Stimulated activated CD4-positive, alpha-beta T cell treated with anti-CD3 and anti-CD28 coated beads, Interleukin-15, amount 100 ng/mL, for 1 hour (primary cell): ENCODE data around the gene LSP1.

Experiments used
- DNase-seq, 2 donors: peaks; one replicate each; pipeline ENCODE4 v3.0.0-alpha.2; 2020; ENCODE audit warnings: low read depth in 1 of 2, low spot score in 1 of 2

The LSP1 gene

DNA sequence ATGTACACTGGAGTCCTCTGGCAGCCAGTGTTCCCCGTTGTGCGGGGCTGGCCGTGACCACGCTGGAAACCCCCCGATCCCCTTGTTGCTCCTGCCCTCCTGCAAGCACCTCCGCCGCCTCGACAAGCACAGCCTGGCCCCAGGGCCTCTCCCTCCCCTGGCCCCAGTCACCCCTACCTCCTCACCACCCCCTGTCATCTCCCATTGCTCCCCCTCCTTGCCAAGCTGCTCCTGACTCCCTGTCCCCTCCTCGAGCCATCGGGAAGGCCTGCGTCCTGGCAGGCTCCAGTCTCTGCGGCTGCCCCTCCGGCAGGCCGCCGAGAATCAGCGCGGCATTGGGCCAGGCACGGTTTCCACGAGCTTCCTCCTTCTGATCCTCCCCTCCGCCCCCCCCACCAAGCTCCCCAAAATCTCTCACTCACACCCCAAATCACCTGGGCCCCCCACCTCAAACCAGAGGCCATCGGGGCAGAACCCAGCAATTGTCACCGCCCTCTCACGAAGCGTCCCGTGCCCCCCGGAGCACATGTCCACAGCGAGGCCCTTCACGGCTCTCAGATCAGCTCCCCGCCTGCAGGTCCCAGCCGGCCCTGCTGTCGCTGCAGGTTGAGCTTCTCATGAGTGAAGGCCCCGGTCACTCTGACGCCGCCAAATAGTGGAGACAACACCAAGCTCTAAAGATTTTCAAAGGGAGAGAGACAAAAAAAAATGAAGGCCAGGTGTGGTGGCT is 5.7 kb upstream of the LSP1 start:
- DNase-seq = no peak

DNA sequence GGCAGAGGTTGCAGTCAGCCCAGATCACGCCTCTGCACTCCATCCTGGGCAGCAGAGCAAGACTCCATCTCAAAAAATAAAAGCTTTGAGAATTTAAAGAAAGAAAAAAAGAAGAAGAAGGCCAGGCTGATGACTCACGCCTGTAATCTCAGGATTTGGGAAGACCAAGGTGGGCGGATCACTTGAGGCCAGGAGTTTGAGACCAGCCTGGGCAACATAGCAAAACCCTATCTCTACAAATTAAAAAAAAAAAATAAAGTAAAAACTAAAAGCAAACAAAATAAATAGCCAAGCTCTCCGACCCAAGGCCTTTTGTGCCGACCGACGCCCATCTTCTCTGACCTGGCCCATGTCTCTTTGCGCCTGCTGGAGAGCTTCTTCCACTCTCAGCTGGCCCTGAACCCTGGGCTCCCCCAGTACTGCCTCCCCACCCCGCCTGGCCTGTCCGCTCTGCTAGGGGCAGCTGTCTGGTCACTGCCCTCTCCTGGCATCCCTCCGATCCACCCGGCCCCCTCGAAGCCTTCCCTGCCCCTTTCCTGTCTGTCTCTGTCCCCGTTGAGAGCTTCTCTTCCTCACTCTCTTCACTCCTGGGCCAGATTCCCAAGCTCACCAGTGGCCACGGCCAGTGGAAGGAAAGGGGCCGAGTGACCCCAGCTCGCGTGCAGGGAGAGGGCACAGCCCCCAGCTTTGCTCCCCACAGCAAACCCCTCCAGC is 4.8 kb upstream of the LSP1 start:
- no peak for DNase-seq

DNA sequence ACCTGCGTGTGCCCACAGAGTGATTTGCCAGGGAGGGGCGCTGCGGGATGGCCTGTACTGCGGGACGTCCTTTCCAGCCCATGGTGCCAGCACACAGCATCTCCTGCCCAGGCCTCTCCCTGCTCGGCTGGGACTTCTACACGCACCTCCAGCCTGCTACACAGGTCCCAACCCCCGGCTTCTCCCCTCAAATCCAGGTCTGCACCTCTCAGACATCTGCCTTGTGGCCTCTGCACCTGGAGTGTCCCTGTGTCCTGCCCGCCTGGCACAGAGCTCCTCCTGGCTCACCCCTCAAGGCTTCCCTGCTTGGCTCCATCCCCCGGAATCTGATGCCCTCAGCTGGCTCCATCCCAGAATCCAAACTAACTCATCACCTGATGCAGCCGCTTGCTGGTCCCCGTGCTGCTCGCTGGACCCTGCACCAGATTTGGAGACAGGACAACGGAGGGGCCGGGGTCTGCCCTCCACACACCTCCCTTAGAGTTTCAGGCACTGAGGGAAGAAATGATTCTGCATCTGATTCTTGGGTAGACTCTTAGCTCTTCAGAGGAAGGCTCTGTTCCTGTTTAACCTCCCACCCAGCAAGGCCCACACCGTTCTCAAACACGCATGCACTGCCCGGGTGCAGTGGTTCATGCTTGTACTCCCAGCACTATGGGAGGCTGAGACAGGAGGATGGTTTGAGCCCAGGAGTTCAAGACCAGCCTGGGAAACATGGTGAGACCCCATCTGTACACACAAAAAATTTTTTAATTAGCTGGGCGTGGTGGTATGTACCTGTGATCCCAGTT is 4.0 kb upstream of the LSP1 start:
- no peak for DNase-seq

- no peak for DNase-seq
These were observed 1.3 kb upstream of the LSP1 start for GRCh38 chr11:1851468-1852180.

GRCh38 chr11:1852271-1852876 is 510 bp upstream of the LSP1 start:
- DNase-seq = no peak

- DNase-seq = no peak
These were observed 670 bp downstream of the LSP1 start for GRCh38 chr11:1853376-1854131.

GRCh38 chr11:1854132-1854948 is 1.5 kb downstream of the LSP1 start:
- DNase-seq = no peak

DNA sequence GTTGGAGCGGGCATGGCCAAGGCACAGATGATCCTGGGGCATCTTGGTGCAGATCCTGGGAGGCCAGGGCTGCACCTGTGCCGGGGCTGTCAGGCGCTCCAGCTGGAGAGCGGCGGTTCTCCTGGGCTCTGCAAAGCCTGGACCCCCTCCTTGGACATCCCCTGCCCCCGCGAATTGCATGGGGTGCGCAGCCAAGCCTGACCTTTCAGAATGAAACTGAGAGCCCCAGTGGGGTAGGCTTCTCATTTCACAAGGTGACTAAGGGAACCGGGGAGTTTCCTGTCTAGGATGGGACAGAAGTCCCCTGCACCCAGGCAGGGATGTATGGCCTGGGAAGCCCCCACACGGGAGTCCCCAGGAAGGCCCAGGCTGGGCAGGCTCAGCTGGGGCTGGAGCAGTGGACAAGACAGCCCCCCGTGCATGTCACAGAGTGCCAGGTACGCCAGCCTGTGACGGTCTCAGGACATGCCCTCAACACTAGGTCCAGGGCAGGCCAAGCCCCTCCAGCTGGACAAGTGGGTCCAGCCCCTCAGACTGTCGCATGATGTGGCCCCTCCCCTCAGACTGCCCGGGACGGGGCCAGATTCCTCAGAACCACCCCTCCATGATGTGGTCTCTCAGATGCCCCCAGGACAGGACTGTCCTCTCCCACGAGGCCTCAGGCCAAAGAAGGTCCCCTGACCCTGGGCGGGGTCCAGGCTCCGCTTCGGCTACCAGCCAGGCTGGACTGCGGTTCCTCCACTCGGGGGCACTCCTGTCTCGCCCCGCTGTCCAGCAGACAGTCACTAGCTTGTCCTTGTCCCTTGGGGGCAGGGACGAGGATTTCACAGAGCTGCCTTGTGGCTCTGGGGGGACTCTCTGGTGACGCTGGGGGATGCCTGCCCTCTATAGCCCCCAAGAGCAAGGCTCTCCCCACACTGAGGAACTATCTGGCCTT is 2.3 kb downstream of the LSP1 start:
- no peak for DNase-seq

- no peak for DNase-seq
These were observed 3.0 kb downstream of the LSP1 start for GRCh38 chr11:1855886-1856265.

- DNase-seq = no peak
These were observed 3.6 kb downstream of the LSP1 start for GRCh38 chr11:1856306-1857005.

DNA sequence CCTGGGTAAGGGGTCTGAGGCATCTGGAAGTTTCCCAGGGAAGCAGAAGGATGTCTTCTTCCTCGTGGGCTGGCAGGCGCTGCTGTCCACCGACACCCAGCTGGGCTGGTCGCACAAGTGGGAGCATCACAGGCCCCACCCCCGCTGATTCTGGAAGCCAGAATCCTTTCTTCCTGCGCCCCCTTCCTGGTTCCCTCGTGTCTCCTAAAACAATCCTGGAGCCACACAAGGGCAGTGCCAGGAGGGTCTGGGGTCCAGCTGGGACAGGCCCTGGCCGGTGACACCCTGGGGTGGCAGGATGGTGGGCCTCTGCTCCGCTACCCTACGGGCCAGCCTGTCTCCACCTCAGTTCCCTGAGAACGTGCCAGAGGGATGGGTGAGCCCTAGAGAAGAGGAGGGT is 4.2 kb downstream of the LSP1 start:
- DNase-seq = no peak

- no peak for DNase-seq
These were observed 5.3 kb downstream of the LSP1 start for GRCh38 chr11:1858154-1858553.

GRCh38 chr11:1858576-1858975 is 5.7 kb downstream of the LSP1 start:
- DNase-seq = no peak

DNA sequence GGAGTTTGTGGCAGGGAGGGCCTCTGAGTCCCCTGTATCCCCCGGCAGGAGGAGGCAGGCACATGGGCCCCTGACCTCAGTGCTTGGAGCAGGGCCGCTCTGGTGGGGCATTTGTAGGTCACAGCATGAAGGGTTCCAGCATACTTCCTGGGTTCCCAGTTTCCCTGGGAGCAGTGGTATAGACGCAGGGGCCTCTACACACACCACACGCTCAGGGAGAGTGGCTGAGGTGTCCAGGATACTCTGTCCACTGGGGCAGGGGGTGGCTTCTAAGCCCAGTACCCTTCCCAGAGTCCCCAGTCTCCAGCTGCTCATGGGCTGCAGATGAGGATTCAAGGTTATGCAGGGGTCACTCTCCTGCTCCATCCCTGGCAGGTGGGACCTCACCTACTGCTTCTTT is 6.1 kb downstream of the LSP1 start:
- no peak for DNase-seq

GRCh38 chr11:1860108-1860507 is 7.2 kb downstream of the LSP1 start:
- no peak for DNase-seq

DNA sequence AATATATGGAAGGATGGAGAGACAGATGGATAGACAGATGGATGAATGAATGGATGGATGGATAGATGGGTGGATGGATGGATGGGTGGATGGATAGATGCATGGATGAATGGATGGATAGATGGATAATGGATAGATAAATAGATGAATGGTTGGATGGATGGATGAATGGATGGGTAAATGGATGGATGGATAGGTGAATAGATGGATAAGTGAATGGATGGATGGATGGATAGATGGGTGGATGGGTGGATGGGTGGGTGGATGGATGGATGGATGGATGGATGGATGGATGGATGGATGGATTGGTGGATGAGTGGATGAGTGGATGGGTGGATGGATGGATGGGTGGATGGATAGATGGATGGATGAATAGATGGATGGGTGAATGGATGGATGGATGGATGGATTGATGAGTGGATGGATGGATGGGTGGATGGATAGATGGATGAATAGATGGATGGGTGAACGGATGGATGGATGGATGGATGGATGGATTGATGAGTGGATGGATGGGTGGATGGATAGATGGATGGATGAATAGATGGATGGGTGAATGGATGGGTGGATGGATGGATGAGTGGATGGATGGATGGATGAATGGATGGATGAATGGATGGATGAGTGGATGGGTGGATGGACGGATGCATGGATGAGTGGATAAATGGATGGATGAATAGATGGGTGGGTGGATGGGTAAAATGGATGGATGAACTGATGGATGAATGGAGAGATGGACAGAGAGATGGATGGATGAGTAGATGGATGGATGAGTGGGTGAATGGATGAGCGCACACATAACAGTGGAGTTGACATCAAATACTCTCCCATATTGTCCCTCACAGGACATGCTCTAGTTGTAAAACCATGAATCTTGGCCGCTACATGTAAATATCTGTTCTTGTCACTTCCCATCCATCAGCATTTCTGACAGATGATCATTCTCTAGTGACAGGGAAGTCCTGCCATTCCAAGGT is 8.8 kb downstream of the LSP1 start:
- no peak for DNase-seq
